IMR-90 (cell line): ENCODE results near the gene OFD1.

Source experiments
- RAD21 ChIP-seq: IDR thresholded peaks from 2 replicates; pipeline ENCODE4 v1.6.1; 2012; ENCODE audit warnings: low read length, improper control_type of control experiment
- TF ChIP-seq, protein P1 (sequence below): conservative IDR thresholded peaks from 2 replicates; pipeline ENCODE4 v1.5.1; 2012; ENCODE audit warnings: mild to moderate bottlenecking, low read depth, low read length, improper control_type of control experiment
- TF ChIP-seq, protein P2 (sequence below): fragments of 150-350 bp; IDR thresholded peaks from 2 replicates; pipeline ENCODE4 v1.6.1; 2017; ENCODE audit warnings: mild to moderate bottlenecking, antibody characterized with exemption, low read length, low read depth

DNA sequence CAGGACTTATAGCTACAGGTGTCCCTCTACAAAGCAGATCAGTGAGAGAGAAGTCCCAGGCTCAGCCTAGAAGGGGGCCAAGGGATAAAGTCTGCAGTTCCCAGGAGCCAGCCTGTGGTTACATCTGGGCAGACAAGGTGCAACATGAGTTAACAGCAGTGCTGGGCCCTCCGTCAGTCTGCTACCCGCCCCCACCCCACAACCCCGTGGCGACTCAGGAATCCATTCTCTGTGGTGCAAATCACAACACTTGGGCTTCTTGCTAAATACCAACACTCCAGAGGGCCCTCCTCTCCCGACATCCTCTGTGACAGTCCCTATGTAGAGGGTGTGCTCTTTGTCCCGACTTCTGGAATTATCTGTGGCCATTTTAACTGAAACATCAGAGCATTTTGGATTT lies 68.6 kb downstream of the OFD1 start:
- TF ChIP-seq, protein P1, sequence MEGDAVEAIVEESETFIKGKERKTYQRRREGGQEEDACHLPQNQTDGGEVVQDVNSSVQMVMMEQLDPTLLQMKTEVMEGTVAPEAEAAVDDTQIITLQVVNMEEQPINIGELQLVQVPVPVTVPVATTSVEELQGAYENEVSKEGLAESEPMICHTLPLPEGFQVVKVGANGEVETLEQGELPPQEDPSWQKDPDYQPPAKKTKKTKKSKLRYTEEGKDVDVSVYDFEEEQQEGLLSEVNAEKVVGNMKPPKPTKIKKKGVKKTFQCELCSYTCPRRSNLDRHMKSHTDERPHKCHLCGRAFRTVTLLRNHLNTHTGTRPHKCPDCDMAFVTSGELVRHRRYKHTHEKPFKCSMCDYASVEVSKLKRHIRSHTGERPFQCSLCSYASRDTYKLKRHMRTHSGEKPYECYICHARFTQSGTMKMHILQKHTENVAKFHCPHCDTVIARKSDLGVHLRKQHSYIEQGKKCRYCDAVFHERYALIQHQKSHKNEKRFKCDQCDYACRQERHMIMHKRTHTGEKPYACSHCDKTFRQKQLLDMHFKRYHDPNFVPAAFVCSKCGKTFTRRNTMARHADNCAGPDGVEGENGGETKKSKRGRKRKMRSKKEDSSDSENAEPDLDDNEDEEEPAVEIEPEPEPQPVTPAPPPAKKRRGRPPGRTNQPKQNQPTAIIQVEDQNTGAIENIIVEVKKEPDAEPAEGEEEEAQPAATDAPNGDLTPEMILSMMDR, result no peak
- TF ChIP-seq, protein P2, sequence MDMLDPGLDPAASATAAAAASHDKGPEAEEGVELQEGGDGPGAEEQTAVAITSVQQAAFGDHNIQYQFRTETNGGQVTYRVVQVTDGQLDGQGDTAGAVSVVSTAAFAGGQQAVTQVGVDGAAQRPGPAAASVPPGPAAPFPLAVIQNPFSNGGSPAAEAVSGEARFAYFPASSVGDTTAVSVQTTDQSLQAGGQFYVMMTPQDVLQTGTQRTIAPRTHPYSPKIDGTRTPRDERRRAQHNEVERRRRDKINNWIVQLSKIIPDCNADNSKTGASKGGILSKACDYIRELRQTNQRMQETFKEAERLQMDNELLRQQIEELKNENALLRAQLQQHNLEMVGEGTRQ, result no peak
- no peak for TF ChIP-seq RAD21
